Measurements from ENCODE around the gene WNT7B. TPM values are rescaled to one million over a fixed set of nuclear protein-coding genes. Genes with fewer than 3 reads are reported as not detected.

Gene WNT7B
- total and polyA plus RNA-seq, 2 of the 8 experiments (the other 6 are each of a cell fraction or from before 2014, with no cell fraction given): 0.14 to 0.24 TPM

DNA sequence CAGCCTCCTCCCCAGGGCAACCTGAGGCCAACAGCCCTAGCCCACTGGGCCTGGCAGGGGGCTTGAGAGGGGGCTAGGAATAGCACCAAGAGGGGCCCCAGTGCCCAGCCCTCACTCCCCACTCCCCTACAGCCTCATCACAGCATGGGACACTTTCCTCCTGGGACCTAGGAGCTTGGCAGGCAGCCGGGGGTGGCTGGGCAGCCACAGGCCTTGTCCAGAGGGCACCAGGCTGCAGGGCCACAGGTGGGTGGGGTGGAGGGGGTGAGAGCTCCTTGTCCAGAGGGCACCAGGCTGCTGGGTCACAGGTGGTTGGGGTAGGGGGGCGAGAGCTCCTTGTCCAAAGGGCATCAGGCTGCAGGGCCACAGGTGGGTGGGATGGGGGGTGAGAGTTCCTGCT is 61.8 kb downstream of the WNT7B start:
- 89% methylated on average over 2 of the region's 2 CpGs; no CpG with 5 or more reads in 1 of the 2 experiments for WGBS, 2 experiments (ENCODE audit: extremely low coverage in 1 of 2, insufficient coverage in 1 of 2, insufficient read length in 1 of 2, insufficient replicate concordance in 2 of 2, low coverage in 1 of 2, low lambda C conversion rate in 2 of 2, missing lambda C conversion rate in 1 of 2)
- no peak overlapping the region for H2AFZ ChIP-seq (ENCODE audit: low read length)
- H3K23me2 ChIP-seq (ENCODE audit: low read depth, low read length): no peaks in the 10 kb centered on the region
- H2BK5ac ChIP-seq (ENCODE audit: low read depth, low read length): no peak overlapping the region
- no peak overlapping the region for H4K5ac ChIP-seq (ENCODE audit: insufficient read length, low read depth, low read length)
- no peak overlapping the region for H3K9ac ChIP-seq (replicated peaks in 1 of 4; ENCODE audit: extremely low read depth in 1 of 4, low read depth in 3 of 4, low read length in 3 of 4)
- H2AK5ac ChIP-seq (ENCODE audit: low read depth, low read length): no peak overlapping the region
- peaks cover 0 to 3% (median 0%) of the 10 kb centered on the region in 4 experiments; a peak in 1 of 7 replicates for H3K4me1 ChIP-seq (replicated peaks in 1 of 4; ENCODE audit: control insufficient read depth in 3 of 4, insufficient read depth in 4 of 4, low read length in 3 of 4)
- H2BK20ac ChIP-seq (ENCODE audit: low read length): no peak overlapping the region
- no peak overlapping the region for H2BK15ac ChIP-seq (ENCODE audit: low read length)
- H3K4me2 ChIP-seq (ENCODE audit: insufficient read depth in 1 of 2, low read depth in 2 of 2, low read length in 2 of 2): no peak overlapping the region
- no peak overlapping the region for H2BK12ac ChIP-seq (ENCODE audit: low read depth, low read length)
- ChIA-PET CTCF (ENCODE audit: partially characterized antibody) (interaction anchor here (1.0 kb wide), 1 partner anchor 9 kb away, joined by 5 read pairs; no protein-coding TSS in a partner anchor), POLR2A (ENCODE audit: partially characterized antibody) (interaction anchor here (1.0 kb wide), 1 partner anchor 19 kb away, joined by 3 read pairs; no protein-coding TSS in a partner anchor)
- no peak overlapping the region for H2BK120ac ChIP-seq (replicated peaks; ENCODE audit: low read depth, low read length)
- H3K79me2 ChIP-seq (ENCODE audit: control insufficient read depth in 1 of 2, insufficient read depth in 2 of 2, low read length in 2 of 2): no peaks in the 10 kb centered on the region
- no peaks in the 10 kb centered on the region for H3K36me3 ChIP-seq (ENCODE audit: control insufficient read depth in 2 of 4, insufficient read depth in 4 of 4, low read length in 3 of 4)
- H4K91ac ChIP-seq (replicated peaks; ENCODE audit: insufficient read length, low read length): no peak overlapping the region
- H3K4ac ChIP-seq (replicated peaks; ENCODE audit: insufficient read length, low read depth, low read length): no peak overlapping the region
- no peak overlapping the region for H3K56ac ChIP-seq (replicated peaks; ENCODE audit: insufficient read length, low read depth, low read length)
- H3K4me3 ChIP-seq (ENCODE audit: extremely low read depth in 1 of 4, insufficient read depth in 2 of 4, low read depth in 3 of 4, low read length in 4 of 4): no peak overlapping the region
- no peaks in the 10 kb centered on the region for H4K20me1 ChIP-seq (replicated peaks in 1 of 2; ENCODE audit: control insufficient read depth in 1 of 2, insufficient read depth in 2 of 2, low read length in 2 of 2)
- no peak overlapping the region for H3K27ac ChIP-seq (ENCODE audit: low read depth, low read length)
- no peak overlapping the region for H3K18ac ChIP-seq (ENCODE audit: extremely low read depth, low read length)
- no peaks in the 10 kb centered on the region for H3K27me3 ChIP-seq (replicated peaks in 1 of 4; ENCODE audit: control insufficient read depth in 3 of 4, extremely low read depth in 1 of 4, insufficient read depth in 3 of 4, low read length in 3 of 4)
- peaks cover 0 to 4% of the 10 kb centered on the region in 2 experiments; a peak in 1 of 4 replicates for H3K9me3 ChIP-seq (ENCODE audit: insufficient read depth in 2 of 2, low read depth in 1 of 2, low read length in 1 of 2)
- DNase-seq (ENCODE audit: low read depth in 1 of 2, low spot score in 2 of 2) (no peak), FAIRE-seq (no peak)
- no peak overlapping the region for H3K14ac ChIP-seq (ENCODE audit: insufficient read length)
- H4K8ac ChIP-seq (ENCODE audit: extremely low read depth, insufficient read depth, low read length): no peak overlapping the region
- no peaks in the 10 kb centered on the region for H3K79me1 ChIP-seq (ENCODE audit: low read depth, low read length)
- H3K23ac ChIP-seq (ENCODE audit: insufficient read length): no peak overlapping the region
- TF ChIP-seq BACH1 (IDR thresholded peaks at IDR 0.05; ENCODE audit: low read length) (no peak), EP300 (IDR thresholded peaks at IDR 0.05; ENCODE audit: borderline replicate concordance in 1 of 2, low read depth in 2 of 2, low read length in 2 of 2) (no peak), JUN (IDR thresholded peaks at IDR 0.05; ENCODE audit: low read depth, low read length) (no peak)
- TF ChIP-seq, protein P1, sequence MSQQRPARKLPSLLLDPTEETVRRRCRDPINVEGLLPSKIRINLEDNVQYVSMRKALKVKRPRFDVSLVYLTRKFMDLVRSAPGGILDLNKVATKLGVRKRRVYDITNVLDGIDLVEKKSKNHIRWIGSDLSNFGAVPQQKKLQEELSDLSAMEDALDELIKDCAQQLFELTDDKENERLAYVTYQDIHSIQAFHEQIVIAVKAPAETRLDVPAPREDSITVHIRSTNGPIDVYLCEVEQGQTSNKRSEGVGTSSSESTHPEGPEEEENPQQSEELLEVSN (IDR thresholded peaks at IDR 0.05): no peak
- TF ChIP-seq, protein P2, sequence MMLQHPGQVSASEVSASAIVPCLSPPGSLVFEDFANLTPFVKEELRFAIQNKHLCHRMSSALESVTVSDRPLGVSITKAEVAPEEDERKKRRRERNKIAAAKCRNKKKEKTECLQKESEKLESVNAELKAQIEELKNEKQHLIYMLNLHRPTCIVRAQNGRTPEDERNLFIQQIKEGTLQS (IDR thresholded peaks at IDR 0.05; ENCODE audit: insufficient read depth, low read depth, low read length): no peak
